Liver (tissue), 9 donors: ENCODE measurements around the gene PAK1. TPM values are rescaled to one million over a fixed set of nuclear protein-coding genes. Genes with fewer than 3 reads are reported as not detected.

Source experiments
- DNase-seq: peaks from one replicate; pipeline ENCODE4 v3.0.0-alpha.2; 2017; ENCODE audit warnings: low spot score
- H3K27ac ChIP-seq, 2 donors: one replicate each; pipeline ENCODE4 v1.7.0; 2013; ENCODE audit warnings: inconsistent platforms in 2 of 2, low read length in 2 of 2, control low read depth in 1 of 2, low read depth in 1 of 2, mild to moderate bottlenecking in 1 of 2
- H3K27me3 ChIP-seq, 4 donors: one replicate each; pipeline versions ENCODE4 v1.6.1 to v1.7.0; 2013; ENCODE audit warnings: low read length in 3 of 4, inconsistent platforms in 1 of 4, mild to moderate bottlenecking in 1 of 4, moderate library complexity in 1 of 4; ENCODE audit not compliant: control insufficient read depth in 4 of 4, insufficient read depth in 4 of 4
- H3K36me3 ChIP-seq, 4 donors: one replicate each; pipeline versions ENCODE4 v1.6.1 to v1.7.0; 2013; ENCODE audit warnings: low read length in 3 of 4, mild to moderate bottlenecking in 3 of 4, low read depth in 1 of 4, moderate library complexity in 1 of 4; ENCODE audit not compliant: control insufficient read depth in 4 of 4, insufficient read depth in 3 of 4
- H3K4me1 ChIP-seq, 4 donors: one replicate each; pipeline versions ENCODE4 v1.6.1 to v1.7.0; 2013; ENCODE audit warnings: low read length in 3 of 4, mild to moderate bottlenecking in 3 of 4, moderate library complexity in 1 of 4; ENCODE audit not compliant: control insufficient read depth in 4 of 4, insufficient read depth in 4 of 4
- H3K4me3 ChIP-seq, 3 donors: one replicate each; pipeline versions ENCODE4 v1.6.1 to v1.7.0; 2013; ENCODE audit warnings: low read length in 3 of 3, control low read depth in 1 of 3, low read depth in 1 of 3, mild to moderate bottlenecking in 1 of 3
- H3K9ac ChIP-seq, 2 donors: one replicate each; pipeline ENCODE4 v1.7.0; 2013; ENCODE audit warnings: low read length in 2 of 2, mild to moderate bottlenecking in 2 of 2, moderate library complexity in 2 of 2, control low read depth in 1 of 2, low read depth in 1 of 2
- H3K9me3 ChIP-seq, 4 donors: one replicate each; pipeline versions ENCODE4 v1.6.1 to v1.7.0; 2013; ENCODE audit warnings: low read length in 3 of 4; ENCODE audit not compliant: control insufficient read depth in 4 of 4
- ATF3 ChIP-seq: IDR thresholded peaks from 2 replicates; pipeline ENCODE4 v1.6.1; 2016; ENCODE audit warnings: antibody characterized with exemption
- CTCF ChIP-seq: fragments of 150-350 bp; IDR thresholded peaks from 2 replicates; pipeline ENCODE4 v1.5.1; 2017; ENCODE audit warnings: improper control_type of control experiment, low read depth, low read length; ENCODE audit not compliant: missing input control
- EGR1 ChIP-seq, 2 donors: IDR thresholded peaks; 2 replicates each; pipeline ENCODE4 v1.6.1; 2016 to 2018; ENCODE audit warnings: antibody characterized with exemption in 2 of 2, low read depth in 2 of 2
- FOXA1 ChIP-seq: IDR thresholded peaks from 2 replicates; pipeline ENCODE4 v1.6.1; 2016; ENCODE audit warnings: antibody characterized with exemption
- FOXA2 ChIP-seq: IDR thresholded peaks from 2 replicates; pipeline ENCODE4 v1.6.1; 2016; ENCODE audit warnings: antibody characterized with exemption
- GABPA ChIP-seq, 2 donors: IDR thresholded peaks in 1 of 2; conservative IDR thresholded peaks in 1 of 2; 2 replicates each; pipeline ENCODE4 v1.6.1; 2016; ENCODE audit warnings: antibody characterized with exemption in 2 of 2, mild to moderate bottlenecking in 1 of 2, moderate library complexity in 1 of 2
- HNF4A ChIP-seq, 2 donors: conservative IDR thresholded peaks; 2 replicates each; pipeline ENCODE4 v1.6.1; 2016; ENCODE audit warnings: antibody characterized with exemption in 2 of 2, mild to moderate bottlenecking in 2 of 2
- HNF4G ChIP-seq: IDR thresholded peaks from 2 replicates; pipeline ENCODE4 v1.6.1; 2016; ENCODE audit warnings: antibody characterized with exemption
- JUND ChIP-seq, 2 donors: IDR thresholded peaks; 2 replicates each; pipeline ENCODE4 v1.6.1; 2016; ENCODE audit warnings: antibody characterized with exemption in 2 of 2
- MAX ChIP-seq: IDR thresholded peaks from 2 replicates; pipeline ENCODE4 v1.6.1; 2016; ENCODE audit warnings: antibody characterized with exemption
- NR2F2 ChIP-seq: IDR thresholded peaks from 2 replicates; pipeline ENCODE4 v1.6.1; 2016; ENCODE audit warnings: antibody characterized with exemption
- RAD21 ChIP-seq, 2 donors: IDR thresholded peaks; 2 replicates each; pipeline ENCODE4 v1.6.1; 2016; ENCODE audit warnings: antibody characterized with exemption in 2 of 2, mild to moderate bottlenecking in 2 of 2
- REST ChIP-seq: IDR thresholded peaks from 2 replicates; pipeline ENCODE4 v1.6.1; 2016; ENCODE audit warnings: antibody characterized with exemption, mild to moderate bottlenecking
- RXRA ChIP-seq, 2 donors: IDR thresholded peaks; 2 replicates each; pipeline ENCODE4 v1.6.1; 2017 to 2018; ENCODE audit warnings: antibody characterized with exemption in 2 of 2, mild to moderate bottlenecking in 1 of 2
- SP1 ChIP-seq: IDR thresholded peaks from 2 replicates; pipeline ENCODE4 v1.6.1; 2018; ENCODE audit warnings: antibody characterized with exemption, mild to moderate bottlenecking
- YY1 ChIP-seq: IDR thresholded peaks from 2 replicates; pipeline ENCODE4 v1.6.1; 2016; ENCODE audit warnings: antibody characterized with exemption, mild to moderate bottlenecking
- ZBTB33 ChIP-seq: IDR thresholded peaks from 2 replicates; pipeline ENCODE4 v1.6.1; 2016; ENCODE audit warnings: antibody characterized with exemption
- WGBS: extraction: QIAGEN DNeasy Blood & Tissue Kit; methylation state at CpG from one replicate; pipeline ENCODE4 v1.1.7; 2013; 5-methylcytosine and 5-hydroxymethylcytosine counted together
- polyA plus RNA-seq, 2 donors: library from polyadenylated mRNA; stranded (reverse) in 1 of 2; unstranded in 1 of 2; fragments of 200-250 nt in 1 of 2; fragments of >200 nt in 1 of 2; fragmentation: Nextera tagmentation in 1 of 2; extraction: Ambion mirVana in 1 of 2; gene quantifications; one replicate each; pipeline versions ENCODE4 v1.2.1 to v1.2.3, GENCODE V29; 2013 to 2015
- total RNA-seq, 2 donors: library from RNA; depleted of rRNA; stranded (reverse); fragments of >200 nt; gene quantifications; one replicate each; pipeline ENCODE4 v1.2.3, GENCODE V29; 2014
- donor health status: healthy.
- donor health status: healthy.
- donor health status: healthy.
- donor health status: healthy.
- donor health status: healthy.

Gene PAK1
- total and polyA plus RNA-seq, 4 donors: 3.6 to 24.9 (median 7.4) TPM

GRCh38 chr11:77409046-77409445, 64.8 kb downstream of the PAK1 start:
- 100% methylated on average over 1 of the region's 1 CpG for WGBS
- Histone ChIP-seq H3K4me3 (no peak overlapping the region), H3K27ac (no peak overlapping the region), H3K9me3 (no peaks in the 10 kb centered on the region), H3K36me3 (no peaks in the 10 kb centered on the region), H3K9ac (no peak overlapping the region), H3K27me3 (no peaks in the 10 kb centered on the region), H3K4me1 (peaks cover 0 to 21% (median 11%) of the 10 kb centered on the region in 4 donors)
- DNase-seq: no peak
- TF ChIP-seq YY1 (no peak), RAD21 (IDR thresholded peaks at IDR 0.05) (no peak), RXRA (IDR thresholded peaks at IDR 0.05) (no peak), HNF4G (no peak), MAX (no peak), JUND (IDR thresholded peaks at IDR 0.05) (no peak), GABPA (IDR thresholded peaks at IDR 0.05 in 1 of 2, conservative IDR thresholded peaks at IDR 0.05 in 1 of 2) (no peak), FOXA2 (no peak), SP1 (no peak), HNF4A (conservative IDR thresholded peaks at IDR 0.05) (no peak), FOXA1 (no peak), EGR1 (IDR thresholded peaks at IDR 0.05; ENCODE audit: low read depth in 2 of 2) (no peak), NR2F2 (no peak), ZBTB33 (no peak), ATF3 (no peak), CTCF (no peak)

- DNase-seq: no peak
Measured at GRCh38 chr11:77407613-77408012, 66.3 kb downstream of the PAK1 start.

More at GRCh38 chr11:77407613-77408012, 66.3 kb downstream of the PAK1 start:
- no peaks in the 10 kb centered on the region for H3K36me3 ChIP-seq
- H3K4me3 ChIP-seq: no peak overlapping the region
- no peak overlapping the region for H3K27ac ChIP-seq
- no peaks in the 10 kb centered on the region for H3K27me3 ChIP-seq
- WGBS: 18% methylated on average over 4 of the region's 4 CpGs
- H3K4me1 ChIP-seq: peaks cover 0 to 21% (median 11%) of the 10 kb centered on the region in 4 donors
- H3K9ac ChIP-seq: no peak overlapping the region
- no peaks in the 10 kb centered on the region for H3K9me3 ChIP-seq
- peak; percentile 25 for TF ChIP-seq MAX
- TF ChIP-seq ATF3: no peak
- peak; percentile 22 for TF ChIP-seq YY1
- TF ChIP-seq SP1: peak; percentile 36
- peak; percentile 69 to 72 for TF ChIP-seq HNF4A (conservative IDR thresholded peaks at IDR 0.05)
- no peak for TF ChIP-seq NR2F2
- no peak for TF ChIP-seq REST
- peak; percentile 61 to 66 for TF ChIP-seq JUND (IDR thresholded peaks at IDR 0.05)
- no peak for TF ChIP-seq HNF4G
- TF ChIP-seq RAD21 (IDR thresholded peaks at IDR 0.05): peak; percentile 23 to 25
- TF ChIP-seq EGR1 (IDR thresholded peaks at IDR 0.05; ENCODE audit: low read depth in 2 of 2): no peak
- TF ChIP-seq RXRA (IDR thresholded peaks at IDR 0.05): peak; percentile 47 to 49
- TF ChIP-seq FOXA2: no peak
